ENCODE results near the gene NDUFAF3. TPM values are rescaled to one million over a fixed set of nuclear protein-coding genes. Genes with fewer than 3 reads are reported as not detected.

NDUFAF3 gene
- total RNA-seq, 4 donors from 2014 or later = 120 to 305 (median 146) TPM

DNA sequence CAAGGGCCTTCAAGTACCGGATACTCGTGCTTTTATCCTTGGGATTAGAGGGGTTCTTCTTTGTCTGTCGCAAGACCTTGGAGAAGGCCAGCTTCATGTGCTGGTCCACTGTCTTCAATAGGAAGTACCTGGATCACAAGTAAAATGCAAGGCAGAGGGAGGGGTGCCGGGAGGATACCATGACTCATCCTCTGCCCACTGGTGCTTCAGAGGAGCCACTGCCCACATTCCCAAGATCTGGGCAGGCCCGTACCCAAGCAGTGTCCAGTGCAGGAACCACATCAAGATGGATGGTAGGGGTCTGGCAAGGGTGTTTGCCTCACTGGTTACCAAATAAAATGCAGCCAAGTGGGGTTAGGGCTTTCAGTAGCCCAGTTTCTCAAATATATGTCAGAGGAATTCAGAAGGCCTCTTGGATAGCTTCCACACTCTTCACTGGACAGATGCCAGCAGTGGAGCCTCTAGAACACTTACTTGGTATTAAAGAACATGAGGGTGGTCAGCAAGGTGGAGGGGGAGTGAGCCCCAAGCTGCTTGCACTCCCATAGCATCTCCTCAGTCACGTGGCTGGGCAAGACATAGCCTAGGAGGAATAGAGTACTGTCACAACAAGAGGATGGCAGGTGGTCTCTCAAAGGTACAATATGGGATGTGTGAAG is 10.9 kb downstream of the NDUFAF3 start:
- intact Hi-C loops (cut with DNase I) = no loop called here
- no peaks in the 10 kb centered on the region for H3K9me3 ChIP-seq
- peaks cover 34 to 44% of the 10 kb centered on the region in 2 donors for H3K36me3 ChIP-seq

GRCh38 chr3:49034650-49035049 is 12.7 kb downstream of the NDUFAF3 start:
- intact Hi-C loops (cut with DNase I) = no loop called here
- Histone ChIP-seq H3K9me3 (no peaks in the 10 kb centered on the region), H3K27ac (no peak overlapping the region), H3K4me1 (peaks cover 0 to 3% of the 10 kb centered on the region in 2 donors), H3K27me3 (no peaks in the 10 kb centered on the region), H3K4me3 (replicated peaks in 1 of 3) (no peak overlapping the region), H3K36me3 (peaks cover 34 to 44% of the 10 kb centered on the region in 2 donors)
- 83 to 91% methylated on average over 2 of the region's 2 CpGs for WGBS, 2 donors
- no peak for DNase-seq
- no peak for TF ChIP-seq POLR2A (IDR thresholded peaks at IDR 0.05)
- TF ChIP-seq, protein P1, sequence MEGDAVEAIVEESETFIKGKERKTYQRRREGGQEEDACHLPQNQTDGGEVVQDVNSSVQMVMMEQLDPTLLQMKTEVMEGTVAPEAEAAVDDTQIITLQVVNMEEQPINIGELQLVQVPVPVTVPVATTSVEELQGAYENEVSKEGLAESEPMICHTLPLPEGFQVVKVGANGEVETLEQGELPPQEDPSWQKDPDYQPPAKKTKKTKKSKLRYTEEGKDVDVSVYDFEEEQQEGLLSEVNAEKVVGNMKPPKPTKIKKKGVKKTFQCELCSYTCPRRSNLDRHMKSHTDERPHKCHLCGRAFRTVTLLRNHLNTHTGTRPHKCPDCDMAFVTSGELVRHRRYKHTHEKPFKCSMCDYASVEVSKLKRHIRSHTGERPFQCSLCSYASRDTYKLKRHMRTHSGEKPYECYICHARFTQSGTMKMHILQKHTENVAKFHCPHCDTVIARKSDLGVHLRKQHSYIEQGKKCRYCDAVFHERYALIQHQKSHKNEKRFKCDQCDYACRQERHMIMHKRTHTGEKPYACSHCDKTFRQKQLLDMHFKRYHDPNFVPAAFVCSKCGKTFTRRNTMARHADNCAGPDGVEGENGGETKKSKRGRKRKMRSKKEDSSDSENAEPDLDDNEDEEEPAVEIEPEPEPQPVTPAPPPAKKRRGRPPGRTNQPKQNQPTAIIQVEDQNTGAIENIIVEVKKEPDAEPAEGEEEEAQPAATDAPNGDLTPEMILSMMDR (IDR thresholded peaks at IDR 0.05) = no peak

More for the DNA sequence above, 10.9 kb downstream of the NDUFAF3 start:
- peaks cover 9 to 17% of the 10 kb centered on the region in 2 donors for H3K4me1 ChIP-seq
- WGBS, 2 donors = 85 to 87% methylated on average over 6 of the region's 6 CpGs
- no peak for DNase-seq
- no peaks in the 10 kb centered on the region for H3K27me3 ChIP-seq
- no peak overlapping the region for H3K4me3 ChIP-seq (replicated peaks in 1 of 3)
- TF ChIP-seq, protein P1 (IDR thresholded peaks at IDR 0.05) = no peak
- no peak for TF ChIP-seq POLR2A (IDR thresholded peaks at IDR 0.05)
- H3K27ac ChIP-seq = no peak overlapping the region

GRCh38 chr3:49035281-49035680 is 13.4 kb downstream of the NDUFAF3 start:
- no peaks in the 10 kb centered on the region for H3K27me3 ChIP-seq
- no peaks in the 10 kb centered on the region for H3K4me1 ChIP-seq
- H3K36me3 ChIP-seq = peaks cover 30 to 44% of the 10 kb centered on the region in 2 donors
- H3K4me3 ChIP-seq (replicated peaks in 1 of 3) = no peak overlapping the region
- H3K27ac ChIP-seq = no peak overlapping the region
- DNase-seq = no peak
- intact Hi-C loops (cut with DNase I) = no loop called here
- no peak for TF ChIP-seq POLR2A (IDR thresholded peaks at IDR 0.05)
- TF ChIP-seq, protein P1 (IDR thresholded peaks at IDR 0.05) = no peak
- WGBS, 2 donors = 98% methylated on average over 3 of the region's 3 CpGs
- no peaks in the 10 kb centered on the region for H3K9me3 ChIP-seq

GRCh38 chr3:49053543-49053942 is 31.6 kb downstream of the NDUFAF3 start:
- 95 to 100% methylated on average over 1 of the region's 1 CpG for WGBS, 2 donors
- H3K4me3 ChIP-seq (replicated peaks in 1 of 3) = no peak overlapping the region
- H3K27ac ChIP-seq = no peak overlapping the region
- no peaks in the 10 kb centered on the region for H3K27me3 ChIP-seq
- H3K36me3 ChIP-seq = peaks cover 33 to 37% of the 10 kb centered on the region in 2 donors
- no peaks in the 10 kb centered on the region for H3K4me1 ChIP-seq
- TF ChIP-seq, protein P1 (IDR thresholded peaks at IDR 0.05) = no peak
- TF ChIP-seq POLR2A (IDR thresholded peaks at IDR 0.05) = no peak
- intact Hi-C loops (cut with DNase I) = no loop called here
- no peaks in the 10 kb centered on the region for H3K9me3 ChIP-seq
- DNase-seq = no peak

DNA sequence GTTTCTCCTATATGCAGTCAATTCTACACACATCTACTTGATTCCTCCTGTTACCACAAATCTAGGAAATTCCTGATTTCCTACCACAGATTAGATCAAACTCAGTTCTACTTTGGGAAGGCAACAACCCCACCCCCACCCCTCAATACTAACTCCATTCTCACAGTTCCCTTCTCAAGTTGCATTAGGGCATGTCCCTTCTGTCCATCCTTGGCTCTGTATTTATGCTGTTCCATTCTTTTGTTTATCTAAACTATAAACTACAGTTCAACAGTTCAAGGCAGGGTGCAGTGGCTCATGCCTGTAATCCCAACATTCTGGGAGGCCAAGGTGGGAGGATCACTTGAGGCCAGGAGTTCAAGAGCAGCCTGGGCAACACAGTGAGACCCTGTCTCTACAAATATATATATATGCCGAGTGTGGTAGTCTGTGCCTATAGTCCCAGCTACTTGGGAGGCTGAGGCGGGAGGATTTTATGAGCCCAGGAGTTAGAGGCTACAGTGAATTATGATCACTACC is 32.5 kb downstream of the NDUFAF3 start:
- no peak overlapping the region for H3K4me3 ChIP-seq (replicated peaks in 1 of 3)
- 96 to 100% methylated on average over 2 of the region's 2 CpGs for WGBS, 2 donors
- TF ChIP-seq, protein P1 (IDR thresholded peaks at IDR 0.05) = no peak
- no peak for TF ChIP-seq POLR2A (IDR thresholded peaks at IDR 0.05)
- H3K36me3 ChIP-seq = peaks cover 33 to 37% of the 10 kb centered on the region in 2 donors
- no peaks in the 10 kb centered on the region for H3K4me1 ChIP-seq
- no peak overlapping the region for H3K27ac ChIP-seq
- intact Hi-C loops (cut with DNase I) = no loop called here
- H3K9me3 ChIP-seq = no peaks in the 10 kb centered on the region
- H3K27me3 ChIP-seq = no peaks in the 10 kb centered on the region
- DNase-seq = no peak

All from thyroid gland (tissue), 4 donors.